SK-N-SH (cell line): ENCODE results near the gene PABPN1. TPM values are rescaled to one million over a fixed set of nuclear protein-coding genes. Genes with fewer than 3 reads are reported as not detected.

Experiments used
- CTCF ChIA-PET: fragments of 300-600, 350-600 bp; formaldehyde crosslinking; extraction: SDS; loops from one replicate; lab custom pipeline; 2021; lab: Yijun Ruan, JAX
- POLR2A ChIA-PET: fragments of 350-600 bp; sonication (Branson Sonifier 250); formaldehyde crosslinking; extraction: SDS; loops from one replicate; lab custom pipeline; 2020; ENCODE audit warnings: antibody characterized with exemption, inconsistent platforms; lab: Yijun Ruan, JAX
- DNase-seq: peaks from one replicate; pipeline ENCODE4 v3.0.0; 2012
- H2AFZ ChIP-seq: fragments of 200-600 bp; sonication (generic); 2 replicates; pipeline ENCODE4 v1.8.1; 2016; ENCODE audit warnings: antibody characterized with exemption, mild to moderate bottlenecking, low read depth
- H3F3A ChIP-seq: fragments of 200-600 bp; sonication (generic); replicated peaks from 2 replicates; pipeline ENCODE3; 2016; ENCODE audit warnings: antibody characterized with exemption, mild to moderate bottlenecking; ENCODE audit not compliant: insufficient read depth
- H3K27ac ChIP-seq, 2 experiments: fragments of 200-500 bp in 1 of 2; fragments of 200-600 bp in 1 of 2; sonication (Bioruptor generic) in 1 of 2; sonication (generic), shearing (Covaris generic) in 1 of 2; 2 replicates each; pipeline versions ENCODE4 v1.5.1 to v1.6.1; 2014 to 2016; ENCODE audit warnings: low read depth in 2 of 2, inconsistent platforms in 1 of 2, low read length in 1 of 2, mild to moderate bottlenecking in 1 of 2, mixed read lengths in 1 of 2
- H3K27me3 ChIP-seq: fragments of 200-600 bp; sonication (generic), shearing (Covaris generic); 2 replicates; pipeline ENCODE4 v1.6.1; 2016; ENCODE audit warnings: mixed run types; ENCODE audit not compliant: insufficient read depth
- H3K36me3 ChIP-seq, 2 experiments: fragments of 200-500 bp in 1 of 2; fragments of 200-600 bp in 1 of 2; sonication (Bioruptor generic) in 1 of 2; sonication (generic) in 1 of 2; replicated peaks in 1 of 2; 2 replicates each; pipeline versions ENCODE3 to v1.5.1; 2014 to 2016; ENCODE audit warnings: low read length in 1 of 2, mild to moderate bottlenecking in 1 of 2; ENCODE audit not compliant: insufficient read depth in 2 of 2, control insufficient read depth in 1 of 2
- H3K4me1 ChIP-seq, 2 experiments: fragments of 200-500 bp in 1 of 2; fragments of 200-600 bp in 1 of 2; sonication (Bioruptor generic) in 1 of 2; sonication (generic), shearing (Covaris generic) in 1 of 2; 2 replicates each; pipeline versions ENCODE4 v1.5.1 to v1.6.1; 2014 to 2016; ENCODE audit warnings: low read depth in 1 of 2, low read length in 1 of 2, mixed run types in 1 of 2; ENCODE audit not compliant: insufficient read depth in 2 of 2, control insufficient read depth in 1 of 2
- H3K4me2 ChIP-seq: fragments of 200-600 bp; sonication (generic), shearing (Covaris generic); 2 replicates; pipeline ENCODE4 v1.6.1; 2017; ENCODE audit warnings: mixed run types
- H3K4me3 ChIP-seq, 2 experiments: fragments of 200-500 bp in 1 of 2; fragments of 200-600 bp in 1 of 2; sonication (Bioruptor generic) in 1 of 2; sonication (generic), shearing (Covaris generic) in 1 of 2; 2 replicates each; pipeline versions ENCODE4 v1.5.1 to v1.8.1; 2014 to 2016; ENCODE audit warnings: low read depth in 2 of 2, inconsistent platforms in 1 of 2, low read length in 1 of 2, mild to moderate bottlenecking in 1 of 2, mixed read lengths in 1 of 2, moderate library complexity in 1 of 2
- H3K79me2 ChIP-seq: fragments of 200-600 bp; sonication (generic); 2 replicates; pipeline ENCODE4 v1.8.1; 2017; ENCODE audit warnings: mild to moderate bottlenecking; ENCODE audit not compliant: insufficient read depth
- H3K9ac ChIP-seq: fragments of 200-600 bp; sonication (generic); 2 replicates; pipeline ENCODE4 v1.6.1; 2017; ENCODE audit warnings: mixed run types
- H3K9me2 ChIP-seq: fragments of 200-600 bp; sonication (generic); 2 replicates; pipeline ENCODE4 v1.6.1; 2017; ENCODE audit warnings: mixed run types
- H3K9me3 ChIP-seq: fragments of 200-600 bp; sonication (generic); 2 replicates; pipeline ENCODE4 v1.6.1; 2017; ENCODE audit warnings: mixed run types, mild to moderate bottlenecking, moderate library complexity
- H4K20me1 ChIP-seq: fragments of 200-600 bp; sonication (generic); 2 replicates; pipeline ENCODE4 v1.6.1; 2017; ENCODE audit warnings: mild to moderate bottlenecking, mixed run types; ENCODE audit not compliant: insufficient read depth
- EP300 ChIP-seq, 2 experiments: IDR thresholded peaks; 2 replicates each; pipeline versions ENCODE4 v1.4.0 to v1.6.1; 2012; ENCODE audit warnings: borderline replicate concordance in 1 of 2, low read depth in 1 of 2, low read length in 1 of 2
- FOXJ3 ChIP-seq: sonication (generic); formaldehyde crosslinking; IDR thresholded peaks from 2 replicates; pipeline ENCODE4 v1.5.1; 2020; ENCODE audit warnings: mild to moderate bottlenecking, missing genetic modification reagents
- FOXM1 ChIP-seq: IDR thresholded peaks from 2 replicates; pipeline ENCODE4 v1.4.0; 2012; ENCODE audit warnings: low read depth, mild to moderate bottlenecking
- GABPA ChIP-seq: IDR thresholded peaks from 2 replicates; pipeline ENCODE4 v1.4.0; 2012; ENCODE audit warnings: low read depth, mild to moderate bottlenecking
- GATA2 ChIP-seq: sonication (generic); formaldehyde crosslinking; IDR thresholded peaks from 2 replicates; pipeline ENCODE4 v1.5.0; 2020; ENCODE audit warnings: mild to moderate bottlenecking, missing genetic modification reagents
- JUND ChIP-seq: IDR thresholded peaks from 2 replicates; pipeline ENCODE4 v1.4.0; 2012
- MXI1 ChIP-seq: IDR thresholded peaks from 2 replicates; pipeline ENCODE4 v1.6.1; 2012; ENCODE audit warnings: mild to moderate bottlenecking, low read depth, low read length, improper control_type of control experiment
- NRF1 ChIP-seq: IDR thresholded peaks from 2 replicates; pipeline ENCODE4 v1.6.1; 2012; ENCODE audit warnings: low read depth, mild to moderate bottlenecking, low read length
- RAD21 ChIP-seq: IDR thresholded peaks from 2 replicates; pipeline ENCODE4 v1.6.1; 2012; ENCODE audit warnings: mild to moderate bottlenecking, low read length
- RXRA ChIP-seq: IDR thresholded peaks from 2 replicates; pipeline ENCODE4 v1.4.0; 2012; ENCODE audit warnings: low read depth, mild to moderate bottlenecking, borderline replicate concordance
- TCF12 ChIP-seq: IDR thresholded peaks from 2 replicates; pipeline ENCODE4 v1.4.0; 2012
- TEAD4 ChIP-seq: IDR thresholded peaks from 2 replicates; pipeline ENCODE4 v1.4.0; 2012; ENCODE audit warnings: mild to moderate bottlenecking, borderline replicate concordance; ENCODE audit not compliant: insufficient read depth
- YY1 ChIP-seq: IDR thresholded peaks from 2 replicates; pipeline ENCODE4 v1.4.0; 2012; ENCODE audit warnings: low read depth, mild to moderate bottlenecking
- WGBS: methylation state at CpG from one replicate; pipeline ENCODE4 v1.1.6; 2017; ENCODE audit warnings: low lambda C conversion rate; 5-methylcytosine and 5-hydroxymethylcytosine counted together
- polyA plus RNA-seq, 3 experiments: library from polyadenylated mRNA; depleted of rRNA; stranded (reverse); fragments of >200 nt; gene quantifications; 2 replicates each; pipeline ENCODE4 v1.2.3, GENCODE V29; 2012
- TF ChIP-seq, protein P1 (sequence below): fragments of 150-350 bp; IDR thresholded peaks from 2 replicates; pipeline ENCODE4 v1.6.1; 2016; ENCODE audit warnings: mild to moderate bottlenecking, low read depth, low read length
- TF ChIP-seq, protein P2 (sequence below): IDR thresholded peaks from 2 replicates; pipeline ENCODE4 v1.4.0; 2012; ENCODE audit warnings: low read depth, borderline replicate concordance
- TF ChIP-seq, protein P3 (sequence below): fragments of 200-600 bp; sonication (generic); IDR thresholded peaks from 2 replicates; pipeline ENCODE4 v1.6.1; 2017; ENCODE audit warnings: antibody characterized with exemption, mild to moderate bottlenecking, moderate library complexity
- TF ChIP-seq, protein P4 (sequence below): IDR thresholded peaks from 2 replicates; pipeline ENCODE4 v1.4.0; 2012; ENCODE audit warnings: low read depth
- TF ChIP-seq, protein P5 (sequence below): IDR thresholded peaks from 2 replicates; pipeline ENCODE4 v1.6.1; 2012; ENCODE audit warnings: mild to moderate bottlenecking, low read depth, low read length, moderate library complexity

Gene PABPN1
- polyA plus RNA-seq, 1 of the 3 experiments (the other 2 are of a cell fraction): 266 TPM

DNA sequence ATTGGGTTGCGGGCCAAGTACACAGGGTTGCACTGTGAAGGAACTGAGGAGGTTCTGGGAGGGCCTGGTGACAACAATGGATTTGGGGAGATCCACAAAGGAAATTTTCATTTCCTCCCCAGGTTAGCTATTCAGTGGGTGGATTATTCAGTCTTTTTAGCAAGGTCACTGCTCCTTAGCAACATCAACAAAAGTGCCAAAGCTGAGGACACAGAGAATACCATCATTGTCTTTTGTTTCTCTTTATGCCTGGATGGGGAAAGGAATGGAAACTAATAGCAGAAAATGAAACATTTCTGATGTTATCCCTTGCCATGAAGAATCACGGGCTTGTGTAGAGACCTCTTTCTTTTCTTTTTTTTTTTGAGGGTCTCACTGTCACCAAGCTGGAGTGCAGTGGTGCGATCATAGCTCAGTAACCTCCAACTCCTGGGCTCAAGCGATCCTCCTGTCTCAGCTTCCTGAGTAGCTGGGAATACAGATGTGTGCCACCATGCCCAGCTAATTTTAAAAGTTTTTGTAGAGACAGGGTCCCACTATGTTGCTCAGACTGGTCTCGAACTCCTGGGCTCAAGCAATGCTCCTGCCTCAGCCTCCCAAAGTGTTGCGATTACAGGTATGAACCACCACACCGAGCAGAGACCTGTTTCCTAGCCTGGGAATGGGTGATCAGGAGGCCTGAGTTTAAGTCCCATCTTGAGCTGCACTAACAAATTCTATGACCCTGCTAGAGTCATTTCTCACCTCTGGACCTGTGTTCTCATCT lies 25.1 kb upstream of the PABPN1 start:
- Histone ChIP-seq H3K9me3 (no peaks in the 10 kb centered on the region), H4K20me1 (no peaks in the 10 kb centered on the region), H3K9ac (no peak overlapping the region), H3K36me3 (peaks cover 0 to 3% of the 10 kb centered on the region in 2 experiments), H3F3A (peaks cover 10% of the 10 kb centered on the region), H2AFZ (no peak overlapping the region), H3K27ac (no peak overlapping the region), H3K4me1 (peaks cover 13 to 17% of the 10 kb centered on the region in 2 experiments; a peak in 3 of 4 replicates), H3K9me2 (no peaks in the 10 kb centered on the region), H3K4me2 (no peak overlapping the region), H3K79me2 (peaks cover 6% of the 10 kb centered on the region; the same call in 1 of the 2 replicates), H3K4me3 (no peak overlapping the region), H3K27me3 (no peaks in the 10 kb centered on the region)
- DNase-seq: no peak
- TF ChIP-seq GABPA (no peak), NRF1 (no peak), MXI1 (no peak), GATA2 (no peak), YY1 (no peak), RXRA (no peak), FOXM1 (no peak), JUND (no peak), TEAD4 (no peak), EP300 (IDR thresholded peaks at IDR 0.05; ENCODE audit: borderline replicate concordance in 1 of 2, low read depth in 1 of 2, low read length in 1 of 2) (no peak), RAD21 (no peak), TCF12 (no peak), FOXJ3 (CRISPR knock-in tag) (no peak)
- TF ChIP-seq, protein P1, sequence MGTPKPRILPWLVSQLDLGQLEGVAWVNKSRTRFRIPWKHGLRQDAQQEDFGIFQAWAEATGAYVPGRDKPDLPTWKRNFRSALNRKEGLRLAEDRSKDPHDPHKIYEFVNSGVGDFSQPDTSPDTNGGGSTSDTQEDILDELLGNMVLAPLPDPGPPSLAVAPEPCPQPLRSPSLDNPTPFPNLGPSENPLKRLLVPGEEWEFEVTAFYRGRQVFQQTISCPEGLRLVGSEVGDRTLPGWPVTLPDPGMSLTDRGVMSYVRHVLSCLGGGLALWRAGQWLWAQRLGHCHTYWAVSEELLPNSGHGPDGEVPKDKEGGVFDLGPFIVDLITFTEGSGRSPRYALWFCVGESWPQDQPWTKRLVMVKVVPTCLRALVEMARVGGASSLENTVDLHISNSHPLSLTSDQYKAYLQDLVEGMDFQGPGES: no peak
- TF ChIP-seq, protein P2, sequence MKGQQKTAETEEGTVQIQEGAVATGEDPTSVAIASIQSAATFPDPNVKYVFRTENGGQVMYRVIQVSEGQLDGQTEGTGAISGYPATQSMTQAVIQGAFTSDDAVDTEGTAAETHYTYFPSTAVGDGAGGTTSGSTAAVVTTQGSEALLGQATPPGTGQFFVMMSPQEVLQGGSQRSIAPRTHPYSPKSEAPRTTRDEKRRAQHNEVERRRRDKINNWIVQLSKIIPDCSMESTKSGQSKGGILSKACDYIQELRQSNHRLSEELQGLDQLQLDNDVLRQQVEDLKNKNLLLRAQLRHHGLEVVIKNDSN: no peak
- TF ChIP-seq, protein P3, sequence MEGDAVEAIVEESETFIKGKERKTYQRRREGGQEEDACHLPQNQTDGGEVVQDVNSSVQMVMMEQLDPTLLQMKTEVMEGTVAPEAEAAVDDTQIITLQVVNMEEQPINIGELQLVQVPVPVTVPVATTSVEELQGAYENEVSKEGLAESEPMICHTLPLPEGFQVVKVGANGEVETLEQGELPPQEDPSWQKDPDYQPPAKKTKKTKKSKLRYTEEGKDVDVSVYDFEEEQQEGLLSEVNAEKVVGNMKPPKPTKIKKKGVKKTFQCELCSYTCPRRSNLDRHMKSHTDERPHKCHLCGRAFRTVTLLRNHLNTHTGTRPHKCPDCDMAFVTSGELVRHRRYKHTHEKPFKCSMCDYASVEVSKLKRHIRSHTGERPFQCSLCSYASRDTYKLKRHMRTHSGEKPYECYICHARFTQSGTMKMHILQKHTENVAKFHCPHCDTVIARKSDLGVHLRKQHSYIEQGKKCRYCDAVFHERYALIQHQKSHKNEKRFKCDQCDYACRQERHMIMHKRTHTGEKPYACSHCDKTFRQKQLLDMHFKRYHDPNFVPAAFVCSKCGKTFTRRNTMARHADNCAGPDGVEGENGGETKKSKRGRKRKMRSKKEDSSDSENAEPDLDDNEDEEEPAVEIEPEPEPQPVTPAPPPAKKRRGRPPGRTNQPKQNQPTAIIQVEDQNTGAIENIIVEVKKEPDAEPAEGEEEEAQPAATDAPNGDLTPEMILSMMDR: no peak
- TF ChIP-seq, protein P4, sequence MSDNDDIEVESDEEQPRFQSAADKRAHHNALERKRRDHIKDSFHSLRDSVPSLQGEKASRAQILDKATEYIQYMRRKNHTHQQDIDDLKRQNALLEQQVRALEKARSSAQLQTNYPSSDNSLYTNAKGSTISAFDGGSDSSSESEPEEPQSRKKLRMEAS: no peak
- TF ChIP-seq, protein P5, sequence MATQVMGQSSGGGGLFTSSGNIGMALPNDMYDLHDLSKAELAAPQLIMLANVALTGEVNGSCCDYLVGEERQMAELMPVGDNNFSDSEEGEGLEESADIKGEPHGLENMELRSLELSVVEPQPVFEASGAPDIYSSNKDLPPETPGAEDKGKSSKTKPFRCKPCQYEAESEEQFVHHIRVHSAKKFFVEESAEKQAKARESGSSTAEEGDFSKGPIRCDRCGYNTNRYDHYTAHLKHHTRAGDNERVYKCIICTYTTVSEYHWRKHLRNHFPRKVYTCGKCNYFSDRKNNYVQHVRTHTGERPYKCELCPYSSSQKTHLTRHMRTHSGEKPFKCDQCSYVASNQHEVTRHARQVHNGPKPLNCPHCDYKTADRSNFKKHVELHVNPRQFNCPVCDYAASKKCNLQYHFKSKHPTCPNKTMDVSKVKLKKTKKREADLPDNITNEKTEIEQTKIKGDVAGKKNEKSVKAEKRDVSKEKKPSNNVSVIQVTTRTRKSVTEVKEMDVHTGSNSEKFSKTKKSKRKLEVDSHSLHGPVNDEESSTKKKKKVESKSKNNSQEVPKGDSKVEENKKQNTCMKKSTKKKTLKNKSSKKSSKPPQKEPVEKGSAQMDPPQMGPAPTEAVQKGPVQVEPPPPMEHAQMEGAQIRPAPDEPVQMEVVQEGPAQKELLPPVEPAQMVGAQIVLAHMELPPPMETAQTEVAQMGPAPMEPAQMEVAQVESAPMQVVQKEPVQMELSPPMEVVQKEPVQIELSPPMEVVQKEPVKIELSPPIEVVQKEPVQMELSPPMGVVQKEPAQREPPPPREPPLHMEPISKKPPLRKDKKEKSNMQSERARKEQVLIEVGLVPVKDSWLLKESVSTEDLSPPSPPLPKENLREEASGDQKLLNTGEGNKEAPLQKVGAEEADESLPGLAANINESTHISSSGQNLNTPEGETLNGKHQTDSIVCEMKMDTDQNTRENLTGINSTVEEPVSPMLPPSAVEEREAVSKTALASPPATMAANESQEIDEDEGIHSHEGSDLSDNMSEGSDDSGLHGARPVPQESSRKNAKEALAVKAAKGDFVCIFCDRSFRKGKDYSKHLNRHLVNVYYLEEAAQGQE: no peak
- ChIA-PET POLR2A (interaction anchor here (1.8 kb wide), 1 partner anchor 10 kb away, joined by 4 read pairs; no protein-coding TSS in a partner anchor), CTCF (interaction anchor here (0.6 to 4.1 kb wide), 12 partner anchors 9 to 228 kb away, joined by 3 to 21 read pairs (median 6); partner anchors contain the start of gene HOMEZ)
- WGBS: 89% methylated on average over 5 of the region's 7 CpGs
